Stimulated activated CD8-positive, alpha-beta memory T cell treated with anti-CD3 and anti-CD28 coated beads, Interleukin-7, amount 100 ng/mL, for 1 hour (primary cell): ENCODE measurements around the gene KCNS1.
"Not testable (repeated sequence)": the region's sequence is repeated elsewhere in the genome, so short reads cannot be mapped to it uniquely, and the experiment has no call there.

Experiments used
- DNase-seq, 2 donors: peaks; one replicate each; pipeline ENCODE4 v3.0.0-alpha.2; 2020; ENCODE audit warnings: low read depth in 2 of 2

The KCNS1 gene

DNA sequence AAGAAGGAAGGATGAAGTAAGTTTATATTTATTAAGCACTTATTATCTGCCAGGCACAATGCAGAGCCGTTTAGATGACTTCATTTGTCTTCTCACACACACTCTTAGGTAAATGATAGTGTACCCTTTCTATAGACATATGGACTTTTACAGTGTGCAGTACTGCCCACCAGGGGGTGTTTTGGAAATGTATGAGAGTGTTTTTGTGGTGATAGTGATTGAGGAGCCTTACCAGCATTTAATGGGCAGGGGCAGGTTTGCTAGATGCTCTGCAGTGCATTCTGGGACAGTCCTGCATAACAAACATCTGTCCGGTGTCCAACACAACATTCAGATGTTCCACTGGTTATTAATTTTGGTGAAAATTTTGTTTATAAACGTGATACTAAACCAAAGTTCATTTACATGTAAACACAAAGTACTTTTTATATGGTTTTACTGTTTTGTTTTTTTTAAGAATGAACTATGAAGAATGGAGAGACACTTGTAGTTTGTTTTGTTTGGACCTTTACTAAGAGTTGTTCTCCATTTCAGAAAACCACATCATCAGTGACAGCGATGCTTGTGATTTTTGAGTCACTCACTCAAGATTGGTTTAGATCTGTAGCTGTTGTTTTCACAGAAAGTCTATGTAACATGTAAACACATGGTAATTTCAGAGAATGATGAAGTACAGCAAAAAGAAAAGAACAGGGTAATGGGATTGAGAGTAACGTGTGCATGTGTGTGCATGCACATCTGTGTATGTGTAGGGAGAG, 19.9 kb downstream of the KCNS1 start:
- DNase-seq, result no peak

- no peak for DNase-seq
Measured at GRCh38 chr20:45077559-45077958, 23.4 kb downstream of the KCNS1 start.

GRCh38 chr20:45073221-45073620, 27.7 kb downstream of the KCNS1 start:
- no peak for DNase-seq

DNA sequence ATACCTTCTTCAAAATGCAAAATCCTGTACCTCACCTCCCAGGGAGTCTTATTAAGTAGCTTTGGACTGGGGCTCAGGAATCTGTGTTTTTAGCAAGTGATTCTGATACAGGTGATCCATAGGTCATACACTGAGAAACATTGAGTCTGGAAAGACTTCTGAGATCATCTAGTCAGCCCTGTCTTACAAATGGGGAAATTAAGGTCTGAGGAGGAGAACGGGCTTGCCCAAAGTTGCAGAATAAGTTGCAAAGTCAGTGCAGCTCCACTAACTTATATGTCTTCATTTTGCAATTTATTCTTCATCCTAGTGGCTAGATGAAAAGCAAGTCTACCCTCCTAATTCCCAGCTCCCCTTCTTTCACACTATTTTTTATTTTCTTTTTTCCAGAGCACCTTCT, 28.9 kb downstream of the KCNS1 start:
- DNase-seq, result no peak

DNA sequence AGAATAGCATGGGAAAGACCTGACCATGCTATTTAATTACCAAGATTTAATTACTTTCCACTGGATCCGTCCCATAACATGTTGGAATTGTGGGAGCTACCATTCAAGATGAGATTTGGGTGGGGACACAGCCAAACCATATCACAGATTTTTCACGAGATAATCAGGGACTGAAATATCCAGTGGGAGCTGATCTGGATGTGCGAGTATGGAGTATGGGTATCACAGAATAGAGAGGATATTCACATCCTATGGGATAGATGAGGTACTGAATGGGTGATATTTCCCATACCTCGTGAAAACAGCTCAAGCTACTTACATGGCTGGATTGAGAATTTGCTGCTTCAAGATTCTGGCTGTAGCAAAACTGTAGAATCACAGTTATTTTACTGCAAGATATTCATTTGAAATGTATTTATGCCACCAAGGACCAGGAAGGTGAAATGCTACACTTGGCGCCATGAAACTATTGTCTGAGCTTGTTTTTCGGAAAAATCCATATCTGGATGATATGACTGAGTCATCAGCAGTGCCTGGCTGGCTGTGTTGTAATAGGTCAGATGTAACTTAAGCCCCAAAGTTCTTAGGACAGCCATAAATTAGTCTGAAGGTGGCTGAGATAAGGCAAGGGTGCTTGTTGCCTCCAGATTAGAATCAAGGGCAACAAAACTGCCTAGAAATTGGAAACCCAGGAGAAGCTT, 29.8 kb downstream of the KCNS1 start:
- no peak for DNase-seq

DNA sequence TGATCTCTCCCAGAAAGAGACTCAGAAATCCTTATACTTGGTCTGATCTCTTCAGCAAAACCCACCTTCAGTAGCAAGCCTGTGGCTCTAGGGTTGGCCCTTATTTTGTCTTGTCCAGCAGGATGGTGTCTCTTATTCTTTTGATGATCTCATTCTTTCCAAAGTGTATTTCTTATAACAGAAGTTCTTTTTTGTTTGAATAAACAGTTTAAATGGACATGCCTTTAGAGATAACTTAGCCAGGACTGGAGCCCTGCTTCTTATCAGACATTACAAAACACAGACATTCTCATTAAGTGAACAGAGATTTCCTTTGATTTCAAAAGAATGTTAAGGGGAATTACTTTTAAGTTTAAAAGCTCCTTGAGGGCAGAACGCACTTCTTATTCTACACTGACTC, 31.7 kb downstream of the KCNS1 start:
- no peak for DNase-seq

DNA sequence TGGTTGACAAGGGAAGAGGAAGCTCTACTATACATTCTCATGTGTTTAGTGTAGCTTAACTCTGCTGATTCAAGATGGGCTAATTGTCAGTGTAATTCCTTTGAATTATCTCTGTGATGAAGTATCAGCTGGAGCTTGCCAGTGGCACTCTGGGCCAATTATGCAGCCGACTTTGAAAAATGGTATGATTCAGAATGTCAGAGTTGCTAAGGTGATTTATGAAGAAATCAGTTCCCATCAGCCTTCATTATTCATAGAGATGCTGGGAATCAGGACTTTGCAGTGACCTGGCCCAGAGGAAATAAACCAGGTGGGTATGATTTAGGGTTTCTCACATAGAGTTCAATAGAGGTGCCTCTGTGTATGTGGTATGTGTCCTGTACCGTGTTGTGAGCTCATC, 33.4 kb downstream of the KCNS1 start:
- DNase-seq, result no peak

- no peak for DNase-seq
Measured at GRCh38 chr20:45067087-45067486, 33.8 kb downstream of the KCNS1 start.

DNA sequence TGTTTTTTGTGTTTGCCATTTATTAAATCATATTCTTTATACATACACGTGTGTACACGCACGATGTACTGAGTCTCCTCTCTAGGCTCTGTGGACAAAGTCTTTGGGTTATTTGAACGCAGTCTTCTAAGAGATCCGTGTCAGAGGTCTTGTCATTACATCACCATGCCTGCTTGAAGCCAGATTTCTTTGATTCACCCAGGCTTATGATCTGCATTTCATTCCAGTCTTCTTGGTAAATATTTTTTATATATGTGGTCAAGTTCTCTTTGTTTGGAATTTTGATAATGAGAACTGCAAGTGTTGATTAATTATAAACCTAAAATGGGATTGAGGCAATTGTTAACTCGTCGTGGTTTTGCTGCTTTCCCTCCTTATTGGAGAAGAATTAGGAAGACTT, 34.6 kb downstream of the KCNS1 start:
- DNase-seq, result no peak

DNA sequence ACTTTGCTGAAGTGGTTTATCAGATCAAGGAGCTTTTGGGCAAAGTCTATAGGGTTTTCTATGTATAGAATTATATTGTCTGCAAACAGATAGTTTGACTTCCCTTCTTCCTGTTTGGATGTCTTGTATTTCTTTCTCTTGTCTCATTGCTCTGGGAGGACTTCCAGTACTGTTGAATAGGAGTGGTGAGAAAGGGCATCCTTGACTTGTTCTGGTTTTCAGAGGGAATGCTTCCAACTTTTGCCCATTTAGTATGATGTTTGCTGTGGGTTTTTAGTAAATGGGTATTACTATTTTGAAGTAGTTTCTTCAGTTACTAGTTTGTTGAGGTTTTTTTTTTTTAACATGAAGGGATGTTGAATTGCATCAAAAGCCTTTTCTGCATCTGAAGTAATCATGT, 36.1 kb downstream of the KCNS1 start:
- no peak for DNase-seq

GRCh38 chr20:45063107-45063506, 37.8 kb downstream of the KCNS1 start:
- DNase-seq, result not testable (repeated sequence)

- DNase-seq, result no peak
Measured at GRCh38 chr20:45061244-45061643, 39.7 kb downstream of the KCNS1 start.

DNA sequence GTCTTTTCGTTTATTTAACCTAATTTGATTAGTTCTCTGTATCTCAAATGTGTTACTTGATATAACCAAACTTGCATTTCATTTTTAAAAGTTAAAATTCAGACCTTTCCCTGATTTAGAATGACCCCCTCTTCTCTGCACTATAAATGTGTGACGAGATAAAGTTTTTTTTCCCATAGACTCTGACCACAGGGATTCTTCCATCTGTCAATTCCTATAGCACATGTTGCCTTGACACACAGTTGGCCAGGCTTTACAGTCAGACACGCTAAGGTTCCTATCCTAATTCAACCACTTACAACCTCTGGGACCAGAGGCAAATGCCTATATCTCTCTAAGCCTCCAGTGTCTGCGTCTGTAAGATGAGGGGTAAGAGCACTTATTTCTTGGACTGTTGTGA, 40.6 kb downstream of the KCNS1 start:
- no peak for DNase-seq

DNA sequence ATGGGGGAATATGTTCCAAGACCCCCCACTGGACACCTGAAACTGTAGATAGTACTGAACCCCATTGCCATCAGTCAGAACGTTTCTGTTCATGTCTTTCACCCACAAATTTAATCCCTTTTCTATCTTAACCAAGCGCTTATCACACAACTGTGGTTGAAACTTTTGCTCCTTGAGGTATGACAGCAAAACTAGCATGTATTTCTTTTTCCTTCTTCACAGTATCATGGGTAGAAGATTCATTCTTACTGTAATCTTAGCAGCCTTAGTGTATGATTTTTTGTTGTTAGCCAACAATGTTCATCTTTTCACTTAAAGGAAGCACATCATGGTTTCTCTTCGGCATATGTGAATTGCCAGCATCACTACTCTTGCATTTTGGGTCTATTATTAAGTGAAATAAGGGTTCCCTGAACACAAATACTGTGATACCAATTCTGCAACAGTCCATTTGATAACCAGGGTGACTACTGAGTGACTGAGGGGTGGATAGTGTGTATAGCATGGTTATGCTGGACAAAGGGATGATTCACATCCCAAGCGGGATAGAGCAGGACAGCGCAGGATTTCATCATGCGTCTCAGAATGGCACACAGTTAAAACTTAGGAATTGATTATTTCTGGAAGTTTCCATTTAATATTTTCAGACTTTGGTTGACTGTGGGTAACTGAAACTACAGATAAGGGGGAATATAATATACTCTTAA, 41.8 kb downstream of the KCNS1 start:
- DNase-seq, result no peak

DNA sequence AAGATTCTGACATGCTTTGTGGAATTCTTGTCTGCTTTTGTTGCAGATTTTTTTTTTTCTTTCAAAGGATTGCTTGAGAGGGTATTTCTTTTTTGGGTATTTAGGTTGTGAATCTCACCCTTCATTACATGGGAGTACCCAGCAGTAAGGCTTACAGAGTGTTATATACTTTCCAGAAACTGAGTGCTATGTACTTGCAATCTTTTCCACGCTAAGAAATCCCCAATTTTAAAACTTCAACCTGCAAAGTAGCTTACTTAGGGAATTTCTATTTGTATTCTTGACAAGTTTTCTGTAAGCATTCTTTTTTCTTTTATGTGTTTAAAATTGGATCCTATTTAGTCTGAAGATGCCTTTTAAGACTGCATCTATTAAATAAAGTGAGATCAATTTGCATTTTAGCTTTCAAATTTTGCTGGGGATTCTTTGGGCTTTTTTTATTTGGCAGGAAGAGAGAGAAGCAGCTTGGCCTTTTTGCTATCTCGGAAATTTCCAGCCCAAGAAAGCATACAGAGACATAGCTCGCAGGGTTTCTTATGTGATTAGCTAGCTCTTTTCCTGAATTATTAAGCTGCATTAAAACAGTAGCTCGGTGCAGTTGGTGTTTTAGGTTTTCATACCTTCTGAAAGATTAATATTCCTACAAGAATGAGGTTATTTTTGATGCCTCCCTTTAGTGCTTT, 42.6 kb downstream of the KCNS1 start:
- DNase-seq, result no peak

GRCh38 chr20:45056473-45057173, 44.3 kb downstream of the KCNS1 start:
- DNase-seq, result no peak

GRCh38 chr20:45055056-45055455, 45.9 kb downstream of the KCNS1 start:
- no peak for DNase-seq

DNA sequence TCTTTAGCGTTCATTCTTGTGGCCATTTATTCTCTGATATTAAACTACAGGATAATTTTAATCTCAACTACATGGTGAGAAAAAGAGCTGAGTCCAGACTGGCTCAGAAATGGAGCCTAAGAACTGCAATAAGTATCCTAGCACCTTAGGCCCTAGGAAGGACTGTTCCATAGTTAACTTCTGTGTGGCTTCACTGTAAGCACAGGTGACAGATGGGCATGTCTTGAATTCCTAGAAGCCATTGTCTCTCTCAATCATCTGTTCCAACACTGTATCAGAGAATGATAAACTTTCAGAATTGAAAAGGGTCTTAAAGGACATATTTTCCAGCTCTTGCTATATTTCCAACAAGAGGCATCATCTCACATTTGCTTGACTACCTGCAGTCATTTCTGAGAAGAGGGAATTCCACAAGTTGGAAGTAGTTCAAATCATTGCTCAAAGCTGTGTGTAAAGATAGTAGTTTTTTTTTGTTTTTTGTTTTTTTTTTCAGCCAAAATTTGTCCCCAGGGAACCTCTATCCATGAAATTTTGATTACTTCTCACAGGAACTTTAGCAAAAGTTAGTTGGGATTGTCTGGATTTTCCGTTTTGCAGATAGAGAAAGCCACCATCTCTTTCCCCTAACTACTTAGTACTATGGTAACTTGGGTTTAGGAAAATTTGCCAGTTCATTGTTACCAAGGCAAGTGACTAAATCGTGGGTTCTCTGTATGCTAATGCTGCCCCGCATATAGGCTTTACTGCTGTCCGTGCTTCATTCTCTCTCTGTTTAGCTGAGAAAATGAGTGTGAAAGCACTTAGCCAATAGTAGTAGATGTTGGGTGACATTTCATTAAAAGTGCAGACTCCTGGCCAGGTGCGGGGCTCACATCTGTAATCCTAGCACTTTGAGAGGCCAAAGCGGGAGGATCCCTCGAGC, 47.2 kb downstream of the KCNS1 start:
- DNase-seq, result no peak

DNA sequence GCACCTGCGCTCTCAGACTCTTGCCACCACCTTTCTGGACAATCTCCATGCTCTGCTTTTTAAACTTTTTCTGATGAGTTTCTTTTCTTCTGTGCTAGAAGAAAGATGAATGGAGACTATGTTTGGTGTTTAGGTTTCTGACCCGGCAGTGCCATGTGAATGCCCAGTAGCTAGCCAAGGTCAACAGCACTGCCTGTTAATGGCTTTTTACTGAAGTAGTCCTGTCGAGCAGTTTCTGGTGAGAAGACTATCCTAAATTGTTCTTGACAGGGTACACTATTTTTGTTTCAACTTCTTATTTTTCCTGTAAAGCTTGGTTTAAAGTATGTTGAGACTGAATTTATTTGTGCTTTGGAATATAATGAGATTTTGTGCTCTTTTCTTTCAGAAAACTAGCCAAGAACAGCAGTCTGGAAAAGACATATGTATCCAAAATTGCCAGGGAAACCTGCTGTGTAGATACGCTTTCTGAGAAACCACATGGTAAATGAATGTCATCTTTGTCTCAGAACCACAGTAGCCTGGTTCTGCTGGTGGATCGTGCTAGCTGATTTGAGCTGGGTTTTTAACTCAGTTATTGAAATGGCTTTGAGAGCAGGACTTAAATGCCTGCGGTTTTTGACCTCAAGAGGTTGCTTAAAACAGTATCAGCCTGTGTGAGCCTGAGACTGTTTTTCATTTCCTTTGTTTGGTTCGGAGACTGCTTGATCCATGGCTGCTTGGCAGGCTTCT, 48.1 kb downstream of the KCNS1 start:
- no peak for DNase-seq
